ENCODE measurements around the gene SERGEF. TPM values are rescaled to one million over a fixed set of nuclear protein-coding genes. Genes with fewer than 3 reads are reported as not detected.

Gene SERGEF
- total RNA-seq, 1 donor from 2014 or later, result 17.6 TPM

DNA sequence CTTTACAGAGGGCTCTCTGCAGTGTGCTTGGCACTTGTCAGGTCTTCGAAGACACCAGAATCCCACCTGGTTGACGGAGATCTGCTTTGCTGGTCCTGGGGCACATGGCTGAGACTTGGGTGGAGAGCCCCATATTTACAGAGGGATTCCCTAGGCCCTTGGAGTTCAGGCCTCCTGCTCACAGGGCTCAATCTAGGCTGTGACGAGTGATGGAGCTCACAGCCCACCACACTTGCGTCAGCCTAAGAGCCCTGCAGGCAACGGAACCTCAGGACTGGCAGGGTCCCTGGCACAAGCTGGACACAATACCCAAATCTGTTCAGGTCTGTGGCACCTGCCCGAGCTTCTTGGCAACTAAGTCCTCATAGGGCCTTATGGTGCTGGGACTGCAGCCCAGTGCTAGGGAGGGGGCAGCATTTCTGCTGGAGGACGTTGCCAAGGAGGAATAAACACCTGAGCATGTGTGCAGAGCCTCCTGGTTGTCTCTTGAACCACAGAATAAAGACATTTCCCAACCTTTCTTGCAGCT is 219.1 kb downstream of the SERGEF start:
- Mint-ChIP-seq H3K4me1 (ENCODE audit: low read depth, unreplicated experiment) (no peaks in the 10 kb centered on the region), H3K27ac (ENCODE audit: unreplicated experiment) (no peak overlapping the region), H3K9me3 (ENCODE audit: unreplicated experiment) (no peaks in the 10 kb centered on the region), H3K36me3 (ENCODE audit: low read depth, unreplicated experiment) (no peaks in the 10 kb centered on the region), H3K27me3 (ENCODE audit: low read depth, unreplicated experiment) (peaks cover 3% of the 10 kb centered on the region), H3K4me3 (ENCODE audit: unreplicated experiment) (no peak overlapping the region)
- DNase-seq (ENCODE audit: low read depth), result no peak
- no peak overlapping the region for H3K4me2 ChIP-seq (ENCODE audit: low read length)
- H2AFZ ChIP-seq (ENCODE audit: low read depth, low read length), result no peak overlapping the region
- H4K20me1 ChIP-seq (ENCODE audit: insufficient read depth, low read length), result no peaks in the 10 kb centered on the region
- H3K79me2 ChIP-seq (ENCODE audit: insufficient read depth, low read length), result no peaks in the 10 kb centered on the region
- FAIRE-seq, result no peak
- H3K27ac ChIP-seq (ENCODE audit: low read depth, low read length), result no peak overlapping the region
- H3K9ac ChIP-seq (ENCODE audit: low read length), result no peak overlapping the region
- H3K4me3 ChIP-seq (ENCODE audit: insufficient read depth, low read depth, low read length), result no peak overlapping the region
- H3K27me3 ChIP-seq (ENCODE audit: insufficient read depth, low read length), result no peaks in the 10 kb centered on the region
- H3K36me3 ChIP-seq (ENCODE audit: insufficient read depth, low read length), result no peaks in the 10 kb centered on the region
- H3K9me3 ChIP-seq (ENCODE audit: insufficient read depth, low read depth, low read length), result no peaks in the 10 kb centered on the region
- no peaks in the 10 kb centered on the region for H3K4me1 ChIP-seq (ENCODE audit: insufficient read depth, low read length)
- TF ChIP-seq, protein P1, sequence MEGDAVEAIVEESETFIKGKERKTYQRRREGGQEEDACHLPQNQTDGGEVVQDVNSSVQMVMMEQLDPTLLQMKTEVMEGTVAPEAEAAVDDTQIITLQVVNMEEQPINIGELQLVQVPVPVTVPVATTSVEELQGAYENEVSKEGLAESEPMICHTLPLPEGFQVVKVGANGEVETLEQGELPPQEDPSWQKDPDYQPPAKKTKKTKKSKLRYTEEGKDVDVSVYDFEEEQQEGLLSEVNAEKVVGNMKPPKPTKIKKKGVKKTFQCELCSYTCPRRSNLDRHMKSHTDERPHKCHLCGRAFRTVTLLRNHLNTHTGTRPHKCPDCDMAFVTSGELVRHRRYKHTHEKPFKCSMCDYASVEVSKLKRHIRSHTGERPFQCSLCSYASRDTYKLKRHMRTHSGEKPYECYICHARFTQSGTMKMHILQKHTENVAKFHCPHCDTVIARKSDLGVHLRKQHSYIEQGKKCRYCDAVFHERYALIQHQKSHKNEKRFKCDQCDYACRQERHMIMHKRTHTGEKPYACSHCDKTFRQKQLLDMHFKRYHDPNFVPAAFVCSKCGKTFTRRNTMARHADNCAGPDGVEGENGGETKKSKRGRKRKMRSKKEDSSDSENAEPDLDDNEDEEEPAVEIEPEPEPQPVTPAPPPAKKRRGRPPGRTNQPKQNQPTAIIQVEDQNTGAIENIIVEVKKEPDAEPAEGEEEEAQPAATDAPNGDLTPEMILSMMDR (IDR thresholded peaks at IDR 0.05; ENCODE audit: insufficient read depth, low read depth, low read length), result no peak
- TF ChIP-seq EZH2 (IDR thresholded peaks at IDR 0.05; ENCODE audit: insufficient read depth, low read length), result no peak

DNA sequence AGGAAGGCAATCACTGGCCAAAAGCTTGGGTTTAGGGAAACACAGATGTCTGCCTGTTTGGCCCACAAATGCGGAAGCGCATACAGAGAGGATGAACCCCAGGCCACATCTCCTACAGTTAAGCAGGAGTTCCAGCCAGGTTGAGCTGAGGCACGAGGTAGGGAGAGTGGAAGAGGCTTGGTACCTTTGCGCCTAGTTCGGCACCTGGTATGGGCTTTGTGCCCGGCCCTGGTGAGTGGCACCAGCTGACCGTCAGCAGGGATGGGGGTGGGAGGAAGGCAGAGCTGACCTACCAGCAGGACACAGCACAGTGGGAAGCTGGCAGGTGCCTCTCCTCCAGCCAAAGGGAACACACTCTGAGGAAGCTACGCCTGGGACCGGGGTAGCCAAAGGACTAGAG is 220.7 kb downstream of the SERGEF start:
- no peaks in the 10 kb centered on the region for H3K9me3 ChIP-seq (ENCODE audit: insufficient read depth, low read depth, low read length)
- no peaks in the 10 kb centered on the region for H3K36me3 Mint-ChIP-seq (ENCODE audit: low read depth, unreplicated experiment)
- peaks cover 2% of the 10 kb centered on the region for H3K9me3 Mint-ChIP-seq (ENCODE audit: unreplicated experiment)
- peaks cover 5% of the 10 kb centered on the region for H3K4me1 ChIP-seq (ENCODE audit: insufficient read depth, low read length)
- H3K9ac ChIP-seq (ENCODE audit: low read length), result no peak overlapping the region
- peaks cover 3% of the 10 kb centered on the region for H3K27me3 Mint-ChIP-seq (ENCODE audit: low read depth, unreplicated experiment)
- no peak overlapping the region for H3K27ac Mint-ChIP-seq (ENCODE audit: unreplicated experiment)
- no peaks in the 10 kb centered on the region for H3K36me3 ChIP-seq (ENCODE audit: insufficient read depth, low read length)
- no peak overlapping the region for H2AFZ ChIP-seq (ENCODE audit: low read depth, low read length)
- no peak overlapping the region for H3K4me3 Mint-ChIP-seq (ENCODE audit: unreplicated experiment)
- no peaks in the 10 kb centered on the region for H3K27me3 ChIP-seq (ENCODE audit: insufficient read depth, low read length)
- H3K4me2 ChIP-seq (ENCODE audit: low read length), result no peak overlapping the region
- H3K4me1 Mint-ChIP-seq (ENCODE audit: low read depth, unreplicated experiment), result peaks cover 3% of the 10 kb centered on the region
- TF ChIP-seq, protein P1 (IDR thresholded peaks at IDR 0.05; ENCODE audit: insufficient read depth, low read depth, low read length), result no peak
- no peak for TF ChIP-seq EZH2 (IDR thresholded peaks at IDR 0.05; ENCODE audit: insufficient read depth, low read length)
- FAIRE-seq (no peak), DNase-seq (ENCODE audit: low read depth) (no peak)
- H3K4me3 ChIP-seq (ENCODE audit: insufficient read depth, low read depth, low read length), result no peak overlapping the region
- no peak overlapping the region for H3K27ac ChIP-seq (ENCODE audit: low read depth, low read length)
- no peaks in the 10 kb centered on the region for H3K79me2 ChIP-seq (ENCODE audit: insufficient read depth, low read length)
- no peaks in the 10 kb centered on the region for H4K20me1 ChIP-seq (ENCODE audit: insufficient read depth, low read length)

DNA sequence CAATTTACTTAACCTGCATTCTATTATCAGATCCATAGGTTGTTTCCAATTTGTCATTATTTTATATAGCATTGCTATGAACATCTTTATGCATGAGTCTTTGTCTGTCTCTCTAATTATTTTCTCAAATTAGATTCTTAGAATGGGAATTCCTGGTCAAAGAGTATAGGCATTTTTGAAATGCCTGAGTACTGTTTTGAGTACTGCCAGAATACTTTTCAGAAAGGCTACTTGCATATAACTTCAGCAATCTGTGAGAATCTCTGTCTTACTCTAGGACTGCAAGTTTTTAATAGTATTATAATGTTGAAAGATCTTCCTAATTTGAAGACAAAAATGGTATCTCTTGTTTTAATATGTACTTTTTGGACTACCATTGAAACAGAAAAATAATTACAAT is 221.7 kb downstream of the SERGEF start:
- no peak overlapping the region for H3K9ac ChIP-seq (ENCODE audit: low read length)
- no peak overlapping the region for H2AFZ ChIP-seq (ENCODE audit: low read depth, low read length)
- H3K9me3 Mint-ChIP-seq (ENCODE audit: unreplicated experiment), result peaks cover 2% of the 10 kb centered on the region
- H3K4me3 Mint-ChIP-seq (ENCODE audit: unreplicated experiment), result no peak overlapping the region
- H3K79me2 ChIP-seq (ENCODE audit: insufficient read depth, low read length), result no peaks in the 10 kb centered on the region
- H3K4me1 Mint-ChIP-seq (ENCODE audit: low read depth, unreplicated experiment), result peaks cover 7% of the 10 kb centered on the region
- H3K4me2 ChIP-seq (ENCODE audit: low read length), result no peak overlapping the region
- H3K4me3 ChIP-seq (ENCODE audit: insufficient read depth, low read depth, low read length), result no peak overlapping the region
- H3K9me3 ChIP-seq (ENCODE audit: insufficient read depth, low read depth, low read length), result no peaks in the 10 kb centered on the region
- peaks cover 1% of the 10 kb centered on the region for H3K36me3 Mint-ChIP-seq (ENCODE audit: low read depth, unreplicated experiment)
- H3K27me3 ChIP-seq (ENCODE audit: insufficient read depth, low read length), result no peaks in the 10 kb centered on the region
- no peaks in the 10 kb centered on the region for H3K36me3 ChIP-seq (ENCODE audit: insufficient read depth, low read length)
- DNase-seq (ENCODE audit: low read depth), result no peak
- peak overlapping the region; percentile 10 for H3K27ac ChIP-seq (ENCODE audit: low read depth, low read length)
- H4K20me1 ChIP-seq (ENCODE audit: insufficient read depth, low read length), result no peaks in the 10 kb centered on the region
- peaks cover 3% of the 10 kb centered on the region for H3K27me3 Mint-ChIP-seq (ENCODE audit: low read depth, unreplicated experiment)
- H3K4me1 ChIP-seq (ENCODE audit: insufficient read depth, low read length), result peaks cover 14% of the 10 kb centered on the region
- FAIRE-seq, result no peak
- TF ChIP-seq, protein P1 (IDR thresholded peaks at IDR 0.05; ENCODE audit: insufficient read depth, low read depth, low read length), result no peak
- TF ChIP-seq EZH2 (IDR thresholded peaks at IDR 0.05; ENCODE audit: insufficient read depth, low read length), result no peak
- no peak overlapping the region for H3K27ac Mint-ChIP-seq (ENCODE audit: unreplicated experiment)

Measured in astrocyte (in vitro differentiated cells and primary cell).